ENCODE data around the gene RBMS2. TPM values are rescaled to one million over a fixed set of nuclear protein-coding genes. Genes with fewer than 3 reads are reported as not detected.
"Not testable (repeated sequence)": the region's sequence is repeated elsewhere in the genome, so short reads cannot be mapped to it uniquely, and the experiment has no call there.

The RBMS2 gene
- total RNA-seq, 1 experiment from 2014 or later = 62.7 TPM

DNA sequence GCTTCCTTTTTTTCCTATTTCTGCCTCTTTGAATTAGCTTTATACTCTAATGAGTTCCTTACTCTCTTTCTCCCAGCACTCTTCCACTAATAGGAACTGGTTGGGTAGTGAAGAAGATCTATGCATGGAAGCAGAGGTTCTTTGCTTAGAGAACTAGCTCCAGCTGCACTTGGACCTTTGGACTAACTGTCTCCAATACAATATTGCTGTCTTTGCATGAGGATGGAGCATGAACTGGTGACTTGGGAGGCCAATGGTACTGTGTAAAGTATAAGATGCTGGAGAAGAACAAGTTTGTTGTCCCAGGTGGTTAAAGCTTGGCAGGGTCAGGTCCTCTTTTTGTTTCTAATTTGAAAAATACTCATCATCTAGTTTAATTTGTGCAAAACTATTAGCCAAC lies 31.3 kb upstream of the RBMS2 start:
- TF ChIP-seq, protein P1, sequence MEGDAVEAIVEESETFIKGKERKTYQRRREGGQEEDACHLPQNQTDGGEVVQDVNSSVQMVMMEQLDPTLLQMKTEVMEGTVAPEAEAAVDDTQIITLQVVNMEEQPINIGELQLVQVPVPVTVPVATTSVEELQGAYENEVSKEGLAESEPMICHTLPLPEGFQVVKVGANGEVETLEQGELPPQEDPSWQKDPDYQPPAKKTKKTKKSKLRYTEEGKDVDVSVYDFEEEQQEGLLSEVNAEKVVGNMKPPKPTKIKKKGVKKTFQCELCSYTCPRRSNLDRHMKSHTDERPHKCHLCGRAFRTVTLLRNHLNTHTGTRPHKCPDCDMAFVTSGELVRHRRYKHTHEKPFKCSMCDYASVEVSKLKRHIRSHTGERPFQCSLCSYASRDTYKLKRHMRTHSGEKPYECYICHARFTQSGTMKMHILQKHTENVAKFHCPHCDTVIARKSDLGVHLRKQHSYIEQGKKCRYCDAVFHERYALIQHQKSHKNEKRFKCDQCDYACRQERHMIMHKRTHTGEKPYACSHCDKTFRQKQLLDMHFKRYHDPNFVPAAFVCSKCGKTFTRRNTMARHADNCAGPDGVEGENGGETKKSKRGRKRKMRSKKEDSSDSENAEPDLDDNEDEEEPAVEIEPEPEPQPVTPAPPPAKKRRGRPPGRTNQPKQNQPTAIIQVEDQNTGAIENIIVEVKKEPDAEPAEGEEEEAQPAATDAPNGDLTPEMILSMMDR (IDR thresholded peaks at IDR 0.05; ENCODE audit: unreplicated experiment) = no peak
- Mint-ChIP-seq H3K9me3 (ENCODE audit: unreplicated experiment) (no peaks in the 10 kb centered on the region), H3K27ac (ENCODE audit: low read depth, unreplicated experiment) (no peak overlapping the region), H3K27me3 (ENCODE audit: insufficient read depth, unreplicated experiment) (no peaks in the 10 kb centered on the region), H3K4me3 (ENCODE audit: unreplicated experiment) (no peak overlapping the region), H3K36me3 (ENCODE audit: insufficient read depth, unreplicated experiment) (no peaks in the 10 kb centered on the region), H3K4me1 (ENCODE audit: insufficient read depth, unreplicated experiment) (peaks cover 11% of the 10 kb centered on the region)
- ChIA-PET POLR2A (interaction anchor here (0.6 to 1.6 kb wide), 4 partner anchors 21 to 298 kb away, joined by 3 to 4 read pairs (median 4); partner anchors contain the start of gene SPRYD4), CTCF (interaction anchor here (0.5 to 1.8 kb wide), 5 partner anchors 19 to 146 kb away, joined by 3 to 12 read pairs (median 4); no protein-coding TSS in a partner anchor)
- no peak for DNase-seq (ENCODE audit: unreplicated experiment)
- BruUV-seq (replicated peaks) = no TSS peak
- intact Hi-C loops (cut with micrococcal nuclease) = no loop called here

DNA sequence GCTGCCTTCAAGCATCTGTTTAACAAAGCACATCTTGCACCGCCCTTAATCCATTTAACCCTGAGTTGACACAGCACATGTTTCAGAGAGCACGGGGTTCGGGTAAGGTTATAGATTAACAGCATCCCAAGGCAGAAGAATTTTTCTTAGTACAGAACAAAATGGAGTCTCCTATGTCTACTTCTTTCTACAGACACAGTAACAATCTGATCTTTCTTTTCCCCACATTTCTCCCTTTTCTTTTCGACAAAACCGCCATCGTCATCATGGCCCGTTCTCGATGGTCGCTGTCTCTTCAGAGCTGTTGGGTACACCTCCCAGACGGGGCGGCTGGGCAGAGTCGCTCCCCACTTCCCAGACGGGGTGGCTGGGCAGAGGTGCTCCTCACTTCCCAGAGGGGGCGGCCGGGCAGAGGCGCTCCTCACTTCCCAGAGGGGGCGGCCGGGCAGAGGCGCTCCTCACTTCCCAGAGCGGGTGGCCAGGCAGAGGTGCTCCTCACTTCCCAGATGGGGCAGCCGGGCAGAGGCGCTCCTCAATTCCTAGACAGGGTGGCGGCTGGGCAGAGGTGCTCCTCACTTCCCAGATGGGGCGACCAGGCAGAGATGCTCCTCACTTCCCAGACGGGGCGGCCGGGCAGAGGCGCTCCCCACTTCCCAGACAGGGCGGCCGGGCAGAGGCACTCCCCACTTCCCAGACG lies 28.1 kb upstream of the RBMS2 start:
- intact Hi-C loops (cut with micrococcal nuclease); H3K9me3 Mint-ChIP-seq (ENCODE audit: unreplicated experiment); H3K4me3 Mint-ChIP-seq (ENCODE audit: unreplicated experiment); H3K27me3 Mint-ChIP-seq (ENCODE audit: insufficient read depth, unreplicated experiment); H3K27ac Mint-ChIP-seq (ENCODE audit: low read depth, unreplicated experiment); BruUV-seq (replicated peaks); CTCF ChIA-PET; DNase-seq (ENCODE audit: unreplicated experiment); H3K4me1 Mint-ChIP-seq (ENCODE audit: insufficient read depth, unreplicated experiment); H3K36me3 Mint-ChIP-seq (ENCODE audit: insufficient read depth, unreplicated experiment); POLR2A ChIA-PET: not testable (repeated sequence)

DNA sequence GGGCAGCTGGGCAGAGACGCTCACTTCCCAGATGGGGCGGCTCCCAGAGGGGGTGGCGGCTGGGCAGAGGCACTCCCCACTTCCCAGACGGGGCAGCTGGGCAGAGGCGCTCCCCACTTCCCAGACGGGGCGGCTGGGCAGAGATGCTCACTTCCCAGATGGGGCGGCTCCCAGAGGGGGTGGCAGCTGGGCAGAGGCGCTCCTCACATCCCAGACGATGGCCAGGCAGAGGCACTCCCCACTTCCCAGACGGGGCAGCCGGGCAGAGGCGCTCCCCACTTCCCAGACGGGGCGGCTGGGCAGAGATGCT lies 27.6 kb upstream of the RBMS2 start:
- H3K36me3 Mint-ChIP-seq (ENCODE audit: insufficient read depth, unreplicated experiment); H3K27me3 Mint-ChIP-seq (ENCODE audit: insufficient read depth, unreplicated experiment); DNase-seq (ENCODE audit: unreplicated experiment); BruUV-seq (replicated peaks); CTCF ChIA-PET; POLR2A ChIA-PET; H3K4me3 Mint-ChIP-seq (ENCODE audit: unreplicated experiment); H3K4me1 Mint-ChIP-seq (ENCODE audit: insufficient read depth, unreplicated experiment); intact Hi-C loops (cut with micrococcal nuclease); H3K9me3 Mint-ChIP-seq (ENCODE audit: unreplicated experiment); H3K27ac Mint-ChIP-seq (ENCODE audit: low read depth, unreplicated experiment): not testable (repeated sequence)

DNA sequence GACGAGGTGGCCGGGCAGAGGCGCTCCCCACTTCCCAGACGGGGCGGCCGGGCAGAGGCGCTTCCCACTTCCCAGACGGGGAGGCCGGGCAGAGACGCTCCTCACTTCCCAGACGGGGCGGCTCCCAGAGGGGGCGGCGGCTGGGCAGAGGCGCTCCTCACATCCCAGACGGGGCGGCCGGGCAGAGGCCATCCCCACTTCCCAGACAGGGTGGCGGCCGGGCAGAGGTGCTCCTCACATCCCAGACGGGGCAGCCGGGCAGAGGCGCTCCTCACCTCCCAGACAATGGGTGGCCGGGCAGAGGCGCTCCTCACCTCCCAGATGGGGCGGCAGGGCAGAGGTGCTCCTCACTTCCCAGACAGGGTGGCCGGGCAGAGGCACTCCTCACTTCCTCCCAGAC lies 27.1 kb upstream of the RBMS2 start:
- H3K4me3 Mint-ChIP-seq (ENCODE audit: unreplicated experiment); H3K36me3 Mint-ChIP-seq (ENCODE audit: insufficient read depth, unreplicated experiment); H3K27me3 Mint-ChIP-seq (ENCODE audit: insufficient read depth, unreplicated experiment); H3K9me3 Mint-ChIP-seq (ENCODE audit: unreplicated experiment); intact Hi-C loops (cut with micrococcal nuclease); BruUV-seq (replicated peaks); CTCF ChIA-PET; H3K27ac Mint-ChIP-seq (ENCODE audit: low read depth, unreplicated experiment); DNase-seq (ENCODE audit: unreplicated experiment); POLR2A ChIA-PET; H3K4me1 Mint-ChIP-seq (ENCODE audit: insufficient read depth, unreplicated experiment): not testable (repeated sequence)

DNA sequence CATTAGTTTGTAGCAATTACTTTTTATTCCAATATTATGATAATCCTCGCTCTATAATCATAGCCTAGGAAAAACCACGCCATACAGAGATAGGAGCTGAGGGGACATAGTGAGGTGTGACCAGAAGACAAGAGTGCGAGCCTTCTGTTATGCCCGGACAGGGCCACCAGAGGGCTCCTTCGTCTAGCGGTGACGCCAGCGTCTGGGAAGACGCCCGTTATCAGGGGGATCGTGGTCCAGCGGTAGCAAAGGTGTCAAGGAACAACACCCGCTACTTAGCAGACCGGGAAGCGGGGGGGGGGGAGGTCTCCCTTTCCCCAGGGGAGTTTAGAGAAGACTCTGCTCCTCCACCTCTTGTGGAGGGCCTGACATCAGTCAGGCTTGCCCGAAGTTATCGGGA lies 24.9 kb upstream of the RBMS2 start:
- H3K9me3 Mint-ChIP-seq (ENCODE audit: unreplicated experiment); H3K4me3 Mint-ChIP-seq (ENCODE audit: unreplicated experiment); intact Hi-C loops (cut with micrococcal nuclease); H3K4me1 Mint-ChIP-seq (ENCODE audit: insufficient read depth, unreplicated experiment); H3K36me3 Mint-ChIP-seq (ENCODE audit: insufficient read depth, unreplicated experiment); H3K27ac Mint-ChIP-seq (ENCODE audit: low read depth, unreplicated experiment); BruUV-seq (replicated peaks); H3K27me3 Mint-ChIP-seq (ENCODE audit: insufficient read depth, unreplicated experiment): not testable (repeated sequence)
- ChIA-PET POLR2A (interaction anchor here (0.9 to 1.3 kb wide), 2 partner anchors 97 to 134 kb away, joined by 3 read pairs; no protein-coding TSS in a partner anchor), CTCF (interaction anchor here (0.6 to 2.0 kb wide), 11 partner anchors 8 to 1050 kb away, joined by 3 to 13 read pairs (median 3); no protein-coding TSS in a partner anchor)
- DNase-seq (ENCODE audit: unreplicated experiment) = peak; percentile 29
- TF ChIP-seq, protein P1 (IDR thresholded peaks at IDR 0.05; ENCODE audit: unreplicated experiment) = peak; percentile 31

DNA sequence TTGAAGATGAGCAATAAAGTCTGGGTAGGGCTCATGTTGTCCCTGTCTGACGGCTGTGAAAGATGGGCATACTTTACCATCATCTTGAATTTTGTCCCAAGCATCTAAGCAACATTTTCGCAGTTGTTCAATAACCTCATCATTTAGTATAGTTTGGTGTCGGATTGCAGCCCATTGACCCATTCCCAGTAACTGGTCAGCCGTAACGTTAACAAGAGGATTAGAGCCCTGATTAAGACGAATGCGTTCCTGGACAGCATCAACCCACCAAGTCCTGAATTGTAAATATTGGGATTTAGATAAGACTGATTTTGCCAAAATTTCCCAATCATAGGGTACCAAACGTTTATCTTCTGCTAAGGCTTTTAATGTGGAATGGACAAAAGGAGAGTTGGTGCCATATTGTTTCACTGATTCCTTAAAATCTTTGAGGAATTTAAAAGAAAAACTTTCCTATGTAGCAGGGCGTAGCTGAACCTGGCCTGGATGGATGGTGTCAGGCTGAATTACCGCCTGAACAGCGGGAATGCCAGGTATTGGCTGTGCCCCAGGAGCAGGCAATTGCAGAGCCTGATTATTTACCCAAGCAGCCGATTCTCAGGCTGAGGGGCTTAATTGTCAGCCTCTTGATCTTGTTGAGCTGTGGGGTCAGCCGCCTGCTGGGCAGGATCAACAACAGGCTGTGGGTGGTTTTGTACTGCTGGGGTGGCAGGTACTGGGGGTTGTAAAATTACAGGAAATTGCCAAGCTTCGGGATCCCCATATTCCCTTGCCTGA lies 23.3 kb upstream of the RBMS2 start:
- H3K4me1 Mint-ChIP-seq (ENCODE audit: insufficient read depth, unreplicated experiment); H3K9me3 Mint-ChIP-seq (ENCODE audit: unreplicated experiment); H3K36me3 Mint-ChIP-seq (ENCODE audit: insufficient read depth, unreplicated experiment); DNase-seq (ENCODE audit: unreplicated experiment); H3K27me3 Mint-ChIP-seq (ENCODE audit: insufficient read depth, unreplicated experiment); H3K4me3 Mint-ChIP-seq (ENCODE audit: unreplicated experiment); BruUV-seq (replicated peaks); H3K27ac Mint-ChIP-seq (ENCODE audit: low read depth, unreplicated experiment); POLR2A ChIA-PET; intact Hi-C loops (cut with micrococcal nuclease): not testable (repeated sequence)
- CTCF ChIA-PET = interaction anchor here (0.6 to 1.5 kb wide), 2 partner anchors 76 to 125 kb away, joined by 3 to 4 read pairs; no protein-coding TSS in a partner anchor

DNA sequence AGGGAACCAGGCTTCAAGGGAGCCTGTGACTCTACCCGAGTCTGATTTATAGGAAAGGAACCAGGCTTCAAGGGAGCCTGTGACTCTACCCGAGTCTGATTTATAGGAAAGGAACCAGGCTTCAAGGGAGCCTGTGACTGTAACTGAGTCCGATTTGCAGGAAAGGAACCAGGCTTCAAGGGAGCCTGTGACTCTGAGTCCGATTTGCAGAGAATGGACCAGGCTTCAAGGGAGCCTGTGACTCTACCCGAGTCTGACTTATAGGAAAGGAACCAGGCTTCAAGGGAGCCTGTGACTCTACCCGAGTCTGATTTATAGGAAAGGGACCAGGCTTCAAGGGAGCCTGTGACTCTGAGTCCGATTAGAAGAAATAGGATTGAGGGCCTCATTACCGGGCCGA lies 22.2 kb upstream of the RBMS2 start:
- H3K36me3 Mint-ChIP-seq (ENCODE audit: insufficient read depth, unreplicated experiment); H3K27me3 Mint-ChIP-seq (ENCODE audit: insufficient read depth, unreplicated experiment); POLR2A ChIA-PET; DNase-seq (ENCODE audit: unreplicated experiment); H3K9me3 Mint-ChIP-seq (ENCODE audit: unreplicated experiment); BruUV-seq (replicated peaks); H3K4me3 Mint-ChIP-seq (ENCODE audit: unreplicated experiment); H3K4me1 Mint-ChIP-seq (ENCODE audit: insufficient read depth, unreplicated experiment); intact Hi-C loops (cut with micrococcal nuclease): not testable (repeated sequence)
- H3K27ac Mint-ChIP-seq (ENCODE audit: low read depth, unreplicated experiment) = peak overlapping the region; percentile 4
- CTCF ChIA-PET = interaction anchor here (0.6 kb wide), 1 partner anchor 112 kb away, joined by 3 read pairs; no protein-coding TSS in a partner anchor

Data from MCF 10A (cell line).